Hepatocyte (in vitro differentiated cells): ENCODE measurements around the gene CBX6.

Experiments
- EZH2 ChIP-seq: fragments of 200-600 bp; sonication (generic); IDR thresholded peaks from 2 replicates; pipeline ENCODE4 v1.6.1; 2016; ENCODE audit warnings: antibody characterized with exemption, mild to moderate bottlenecking, borderline replicate concordance
- EZH2phosphoT487 ChIP-seq: fragments of 200-600 bp; sonication (generic); IDR thresholded peaks from one replicate; pipeline ENCODE4 v1.6.1; 2018; ENCODE audit warnings: antibody characterized with exemption, mild to moderate bottlenecking, low read depth, moderate library complexity; ENCODE audit not compliant: unreplicated experiment, severe bottlenecking
- TF ChIP-seq, protein P1 (sequence below): fragments of 200-600 bp; sonication (generic); IDR thresholded peaks from 2 replicates; pipeline ENCODE4 v1.5.1; 2016; ENCODE audit warnings: antibody characterized with exemption, mild to moderate bottlenecking; ENCODE audit not compliant: poor library complexity

DNA sequence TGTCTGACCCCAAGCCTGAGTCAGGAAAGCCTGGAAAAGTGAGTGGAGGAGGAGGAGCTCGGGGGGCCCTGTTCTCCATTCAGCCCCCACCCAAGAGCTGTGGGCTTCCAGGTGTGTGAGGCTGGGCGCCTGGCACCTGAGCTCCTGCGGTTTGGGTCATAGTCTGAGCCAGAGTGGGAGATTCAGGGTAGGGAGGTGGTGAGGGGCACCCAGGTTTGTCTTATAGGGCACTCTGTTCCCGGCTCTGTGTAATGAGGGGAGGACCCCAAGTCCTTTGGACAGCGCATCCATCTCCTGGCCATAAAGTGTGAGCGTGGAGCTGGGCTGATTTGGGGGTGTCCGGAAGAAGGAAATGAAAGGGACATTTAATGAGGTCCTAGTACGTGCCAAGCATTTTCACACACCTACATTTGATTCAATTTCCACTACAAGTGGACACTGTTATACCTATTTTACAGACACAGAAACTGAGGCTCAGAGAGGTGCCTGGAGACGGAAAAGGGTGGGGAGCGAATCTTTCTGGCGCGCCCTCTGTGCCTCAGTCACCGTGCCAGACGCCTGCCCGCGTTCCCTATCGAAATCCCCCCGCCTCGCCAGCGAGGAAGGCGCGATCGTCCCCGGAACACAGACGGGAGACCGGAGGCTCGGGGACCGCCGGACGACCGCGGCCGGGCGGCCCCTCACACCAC lies 29.4 kb downstream of the CBX6 start:
- TF ChIP-seq EZH2phosphoT487: no peak
- TF ChIP-seq, protein P1, sequence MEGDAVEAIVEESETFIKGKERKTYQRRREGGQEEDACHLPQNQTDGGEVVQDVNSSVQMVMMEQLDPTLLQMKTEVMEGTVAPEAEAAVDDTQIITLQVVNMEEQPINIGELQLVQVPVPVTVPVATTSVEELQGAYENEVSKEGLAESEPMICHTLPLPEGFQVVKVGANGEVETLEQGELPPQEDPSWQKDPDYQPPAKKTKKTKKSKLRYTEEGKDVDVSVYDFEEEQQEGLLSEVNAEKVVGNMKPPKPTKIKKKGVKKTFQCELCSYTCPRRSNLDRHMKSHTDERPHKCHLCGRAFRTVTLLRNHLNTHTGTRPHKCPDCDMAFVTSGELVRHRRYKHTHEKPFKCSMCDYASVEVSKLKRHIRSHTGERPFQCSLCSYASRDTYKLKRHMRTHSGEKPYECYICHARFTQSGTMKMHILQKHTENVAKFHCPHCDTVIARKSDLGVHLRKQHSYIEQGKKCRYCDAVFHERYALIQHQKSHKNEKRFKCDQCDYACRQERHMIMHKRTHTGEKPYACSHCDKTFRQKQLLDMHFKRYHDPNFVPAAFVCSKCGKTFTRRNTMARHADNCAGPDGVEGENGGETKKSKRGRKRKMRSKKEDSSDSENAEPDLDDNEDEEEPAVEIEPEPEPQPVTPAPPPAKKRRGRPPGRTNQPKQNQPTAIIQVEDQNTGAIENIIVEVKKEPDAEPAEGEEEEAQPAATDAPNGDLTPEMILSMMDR: no peak
- no peak for TF ChIP-seq EZH2
